ENCODE data around the gene BMP8B.

DNA sequence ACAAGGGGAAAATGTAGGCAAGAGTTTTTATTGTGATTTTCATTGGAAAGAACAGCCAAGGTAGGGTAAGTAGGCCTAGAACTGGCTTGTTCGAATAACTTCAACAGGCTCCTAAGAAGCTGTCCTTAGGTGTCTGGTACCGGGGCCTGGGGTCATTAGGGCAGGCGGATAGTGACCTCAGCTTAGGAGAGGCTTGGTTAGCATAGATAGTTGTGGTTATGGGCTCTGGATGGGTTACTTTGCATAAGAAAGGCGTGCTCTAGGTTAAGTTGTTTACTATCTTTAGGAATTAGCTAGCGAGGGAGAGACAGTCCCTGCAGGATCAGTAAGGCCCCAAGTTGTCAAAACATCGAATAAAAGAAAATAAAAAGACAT, 76.7 kb downstream of the BMP8B start:
- TF ChIP-seq CTCF (conservative IDR thresholded peaks at IDR 0.05 in 1 of 2, IDR thresholded peaks at IDR 0.05 in 1 of 2; ENCODE audit: low read depth in 1 of 2, low read length in 2 of 2) (no peak), EZH2 (IDR thresholded peaks at IDR 0.05; ENCODE audit: low read length, missing control alignments) (no peak)

All from fibroblast of lung (primary cell).